ENCODE data around the gene PSMB7. TPM values are rescaled to one million over a fixed set of nuclear protein-coding genes. Genes with fewer than 3 reads are reported as not detected.

PSMB7 gene
- total RNA-seq, 1 donor from 2014 or later = 183 TPM

DNA sequence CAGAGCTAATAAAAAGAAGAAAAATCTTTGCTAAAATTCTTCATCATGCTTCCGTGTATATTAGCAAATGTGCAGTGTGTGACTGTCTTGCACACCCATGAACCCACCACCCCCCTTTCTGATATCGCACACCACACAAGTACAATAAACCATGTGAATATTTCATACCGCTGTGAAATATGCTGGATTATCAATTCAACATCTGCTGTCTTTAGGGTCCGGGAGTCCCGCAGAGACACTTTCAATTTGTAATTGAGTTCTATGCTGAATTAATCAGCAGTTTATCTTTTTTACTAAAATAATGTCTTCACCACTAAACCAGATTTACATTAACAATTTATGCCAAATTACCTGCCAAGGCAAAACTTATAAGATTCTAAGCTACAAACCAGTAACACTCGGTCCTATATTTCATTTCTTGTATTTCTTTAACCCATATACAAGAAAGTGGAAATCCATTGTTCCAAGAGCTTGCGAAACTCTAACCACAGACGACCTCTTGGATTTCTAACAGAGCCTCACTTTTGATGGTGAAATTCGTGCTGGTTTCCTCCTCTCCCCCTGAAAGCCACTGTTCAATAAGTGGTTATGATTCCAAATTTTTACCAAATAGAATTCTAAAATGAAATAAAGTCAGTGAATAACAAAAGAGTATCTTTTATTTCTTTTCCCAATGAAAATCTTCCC lies 44.2 kb downstream of the PSMB7 start:
- no peak overlapping the region for H3K4me3 Mint-ChIP-seq (ENCODE audit: unreplicated experiment)
- TF ChIP-seq, protein P1, sequence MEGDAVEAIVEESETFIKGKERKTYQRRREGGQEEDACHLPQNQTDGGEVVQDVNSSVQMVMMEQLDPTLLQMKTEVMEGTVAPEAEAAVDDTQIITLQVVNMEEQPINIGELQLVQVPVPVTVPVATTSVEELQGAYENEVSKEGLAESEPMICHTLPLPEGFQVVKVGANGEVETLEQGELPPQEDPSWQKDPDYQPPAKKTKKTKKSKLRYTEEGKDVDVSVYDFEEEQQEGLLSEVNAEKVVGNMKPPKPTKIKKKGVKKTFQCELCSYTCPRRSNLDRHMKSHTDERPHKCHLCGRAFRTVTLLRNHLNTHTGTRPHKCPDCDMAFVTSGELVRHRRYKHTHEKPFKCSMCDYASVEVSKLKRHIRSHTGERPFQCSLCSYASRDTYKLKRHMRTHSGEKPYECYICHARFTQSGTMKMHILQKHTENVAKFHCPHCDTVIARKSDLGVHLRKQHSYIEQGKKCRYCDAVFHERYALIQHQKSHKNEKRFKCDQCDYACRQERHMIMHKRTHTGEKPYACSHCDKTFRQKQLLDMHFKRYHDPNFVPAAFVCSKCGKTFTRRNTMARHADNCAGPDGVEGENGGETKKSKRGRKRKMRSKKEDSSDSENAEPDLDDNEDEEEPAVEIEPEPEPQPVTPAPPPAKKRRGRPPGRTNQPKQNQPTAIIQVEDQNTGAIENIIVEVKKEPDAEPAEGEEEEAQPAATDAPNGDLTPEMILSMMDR (IDR thresholded peaks at IDR 0.05; ENCODE audit: insufficient read depth, low read depth, low read length) = no peak
- no peak for TF ChIP-seq EZH2 (IDR thresholded peaks at IDR 0.05; ENCODE audit: insufficient read depth, low read length)
- H3K27ac ChIP-seq (ENCODE audit: low read depth, low read length) = no peak overlapping the region
- H3K9me3 ChIP-seq (ENCODE audit: insufficient read depth, low read depth, low read length) = no peaks in the 10 kb centered on the region
- H4K20me1 ChIP-seq (ENCODE audit: insufficient read depth, low read length) = peaks cover 90% of the 10 kb centered on the region
- no peak overlapping the region for H2AFZ ChIP-seq (ENCODE audit: low read depth, low read length)
- no peak overlapping the region for H3K4me2 ChIP-seq (ENCODE audit: low read length)
- FAIRE-seq (no peak), DNase-seq (ENCODE audit: low read depth) (peak; percentile 52)
- H3K4me1 Mint-ChIP-seq (ENCODE audit: low read depth, unreplicated experiment) = peaks cover 40% of the 10 kb centered on the region
- H3K27ac Mint-ChIP-seq (ENCODE audit: unreplicated experiment) = no peak overlapping the region
- no peaks in the 10 kb centered on the region for H3K9me3 Mint-ChIP-seq (ENCODE audit: unreplicated experiment)
- H3K4me3 ChIP-seq (ENCODE audit: insufficient read depth, low read depth, low read length) = no peak overlapping the region
- H3K27me3 Mint-ChIP-seq (ENCODE audit: low read depth, unreplicated experiment) = no peaks in the 10 kb centered on the region
- peaks cover 2% of the 10 kb centered on the region for H3K36me3 ChIP-seq (ENCODE audit: insufficient read depth, low read length)
- no peak overlapping the region for H3K9ac ChIP-seq (ENCODE audit: low read length)
- H3K36me3 Mint-ChIP-seq (ENCODE audit: low read depth, unreplicated experiment) = peaks cover 9% of the 10 kb centered on the region
- H3K27me3 ChIP-seq (ENCODE audit: insufficient read depth, low read length) = no peaks in the 10 kb centered on the region
- peaks cover 18% of the 10 kb centered on the region for H3K4me1 ChIP-seq (ENCODE audit: insufficient read depth, low read length)
- peaks cover 100% of the 10 kb centered on the region for H3K79me2 ChIP-seq (ENCODE audit: insufficient read depth, low read length)

DNA sequence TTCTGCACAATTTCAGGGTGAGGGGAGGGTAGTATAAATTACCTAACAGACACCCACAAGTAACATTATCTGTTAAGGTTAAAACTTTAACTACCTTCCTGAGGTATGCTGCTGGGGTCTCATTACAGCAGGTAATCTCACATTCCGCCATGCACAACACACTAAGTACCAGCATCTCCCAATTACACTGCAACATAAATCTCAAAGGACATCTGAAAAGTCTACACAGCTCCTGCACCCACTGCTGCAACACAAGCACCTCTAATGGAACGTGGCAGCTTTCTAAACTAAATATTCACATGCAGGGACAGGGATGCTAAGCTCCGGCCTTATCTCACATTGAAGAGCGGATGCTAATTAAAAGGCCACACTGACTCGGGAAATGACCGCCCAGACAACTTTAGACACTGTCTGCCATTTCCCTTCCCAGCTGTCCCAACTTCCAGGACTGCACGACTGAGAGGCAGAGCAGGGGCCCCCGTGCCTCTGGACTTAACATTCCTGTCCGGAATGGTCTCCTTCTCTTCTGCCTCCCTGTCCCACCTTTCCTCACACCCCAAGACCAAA lies 45.9 kb downstream of the PSMB7 start:
- no peak for FAIRE-seq

More for the DNA sequence above, 45.9 kb downstream of the PSMB7 start:
- DNase-seq (ENCODE audit: low read depth) = no peak
- peaks cover 11% of the 10 kb centered on the region for H3K36me3 Mint-ChIP-seq (ENCODE audit: low read depth, unreplicated experiment)
- no peaks in the 10 kb centered on the region for H3K27me3 Mint-ChIP-seq (ENCODE audit: low read depth, unreplicated experiment)
- peaks cover 99% of the 10 kb centered on the region for H3K79me2 ChIP-seq (ENCODE audit: insufficient read depth, low read length)
- H3K27ac Mint-ChIP-seq (ENCODE audit: unreplicated experiment) = no peak overlapping the region
- H3K9me3 Mint-ChIP-seq (ENCODE audit: unreplicated experiment) = no peaks in the 10 kb centered on the region
- no peak overlapping the region for H3K9ac ChIP-seq (ENCODE audit: low read length)
- peaks cover 18% of the 10 kb centered on the region for H3K4me1 ChIP-seq (ENCODE audit: insufficient read depth, low read length)
- no peak overlapping the region for H3K27ac ChIP-seq (ENCODE audit: low read depth, low read length)
- peaks cover 3% of the 10 kb centered on the region for H3K36me3 ChIP-seq (ENCODE audit: insufficient read depth, low read length)
- no peak overlapping the region for H3K4me2 ChIP-seq (ENCODE audit: low read length)
- no peak overlapping the region for H3K4me3 Mint-ChIP-seq (ENCODE audit: unreplicated experiment)
- peaks cover 92% of the 10 kb centered on the region for H4K20me1 ChIP-seq (ENCODE audit: insufficient read depth, low read length)
- H3K4me3 ChIP-seq (ENCODE audit: insufficient read depth, low read depth, low read length) = no peak overlapping the region
- no peaks in the 10 kb centered on the region for H3K27me3 ChIP-seq (ENCODE audit: insufficient read depth, low read length)
- H3K9me3 ChIP-seq (ENCODE audit: insufficient read depth, low read depth, low read length) = no peaks in the 10 kb centered on the region
- no peak for TF ChIP-seq EZH2 (IDR thresholded peaks at IDR 0.05; ENCODE audit: insufficient read depth, low read length)
- TF ChIP-seq, protein P1 (IDR thresholded peaks at IDR 0.05; ENCODE audit: insufficient read depth, low read depth, low read length) = no peak
- H3K4me1 Mint-ChIP-seq (ENCODE audit: low read depth, unreplicated experiment) = peaks cover 42% of the 10 kb centered on the region
- no peak overlapping the region for H2AFZ ChIP-seq (ENCODE audit: low read depth, low read length)
